ENCODE data around the gene PLSCR4. TPM values are rescaled to one million over a fixed set of nuclear protein-coding genes. Genes with fewer than 3 reads are reported as not detected.

PLSCR4 gene
- total RNA-seq, 2 experiments from 2014 or later = not detected

- H3K4me1 Mint-ChIP-seq (ENCODE audit: low read depth) = no peaks in the 10 kb centered on the region
- no peak for ATAC-seq
- H3K27ac Mint-ChIP-seq = no peak overlapping the region
- ChIA-PET CTCF (no interaction called here), POLR2A (no interaction called here)
- no peak overlapping the region for H3K4me3 Mint-ChIP-seq
- intact Hi-C loops (cut with micrococcal nuclease) = no loop called here
- H3K36me3 Mint-ChIP-seq (ENCODE audit: low read depth) = no peaks in the 10 kb centered on the region
- TF ChIP-seq CTCF (IDR thresholded peaks at IDR 0.05) = no peak
- peaks cover 17% of the 10 kb centered on the region for H3K27me3 Mint-ChIP-seq
- no peaks in the 10 kb centered on the region for H3K9me3 Mint-ChIP-seq
- no peak for DNase-seq
These were observed 4.4 kb downstream of the PLSCR4 start for GRCh38 chr3:146246526-146246925.

GRCh38 chr3:146243559-146243958 lies 7.3 kb downstream of the PLSCR4 start:
- Mint-ChIP-seq H3K36me3 (ENCODE audit: low read depth) (no peaks in the 10 kb centered on the region), H3K9me3 (no peaks in the 10 kb centered on the region), H3K27ac (no peak overlapping the region), H3K4me1 (ENCODE audit: low read depth) (no peaks in the 10 kb centered on the region), H3K27me3 (peaks cover 2% of the 10 kb centered on the region), H3K4me3 (no peak overlapping the region)
- intact Hi-C loops (cut with micrococcal nuclease) = no loop called here
- DNase-seq (no peak), ATAC-seq (no peak)
- ChIA-PET CTCF (no interaction called here), POLR2A (no interaction called here)
- no peak for TF ChIP-seq CTCF (IDR thresholded peaks at IDR 0.05)

GRCh38 chr3:146241523-146242240 lies 9.2 kb downstream of the PLSCR4 start:
- peaks cover 5% of the 10 kb centered on the region for H3K9me3 Mint-ChIP-seq
- H3K27ac Mint-ChIP-seq = no peak overlapping the region
- POLR2A ChIA-PET = no interaction called here

GRCh38 chr3:146233487-146233886 lies 17.4 kb downstream of the PLSCR4 start:
- CTCF ChIA-PET = interaction anchor here (1.1 kb wide), 1 partner anchor 44 kb away, joined by 3 read pairs; no protein-coding TSS in a partner anchor
- no peak for ATAC-seq
- peaks cover 2% of the 10 kb centered on the region for H3K36me3 Mint-ChIP-seq (ENCODE audit: low read depth)

More at GRCh38 chr3:146241523-146242240, 9.2 kb downstream of the PLSCR4 start:
- CTCF ChIA-PET = no interaction called here
- peaks cover under 1% of the 10 kb centered on the region for H3K27me3 Mint-ChIP-seq
- no peak for ATAC-seq
- no peaks in the 10 kb centered on the region for H3K36me3 Mint-ChIP-seq (ENCODE audit: low read depth)
- H3K4me1 Mint-ChIP-seq (ENCODE audit: low read depth) = no peaks in the 10 kb centered on the region
- intact Hi-C loops (cut with micrococcal nuclease) = no loop called here
- DNase-seq = no peak
- no peak overlapping the region for H3K4me3 Mint-ChIP-seq
- no peak for TF ChIP-seq CTCF (IDR thresholded peaks at IDR 0.05)

More at GRCh38 chr3:146233487-146233886, 17.4 kb downstream of the PLSCR4 start:
- Mint-ChIP-seq H3K9me3 (peaks cover 24% of the 10 kb centered on the region), H3K27me3 (peaks cover 8% of the 10 kb centered on the region), H3K4me1 (ENCODE audit: low read depth) (no peaks in the 10 kb centered on the region), H3K27ac (no peak overlapping the region), H3K4me3 (no peak overlapping the region)
- no peak for DNase-seq
- TF ChIP-seq CTCF (IDR thresholded peaks at IDR 0.05) = no peak
- POLR2A ChIA-PET = no interaction called here
- intact Hi-C loops (cut with micrococcal nuclease) = no loop called here
